Endometrial microvascular endothelial cells (primary cell): ENCODE data around the gene TMEFF2. TPM values are rescaled to one million over a fixed set of nuclear protein-coding genes. Genes with fewer than 3 reads are reported as not detected.

Experiments
- in situ Hi-C: cut with HindIII; loops from 2 replicates; pipeline ENCODE4 v1.10.0; 2017; ENCODE audit warnings: low sequenced_read_pairs, low pct_unique_long_range_greater_than_20kb; ENCODE audit errors: inconsistent ontology term
- total RNA-seq: library from RNA; depleted of rRNA; stranded (reverse); fragments of >200 nt; gene quantifications from one replicate; pipeline ENCODE4 v1.2.3, GENCODE V29; 2015; ENCODE audit errors: inconsistent ontology term

TMEFF2 gene
- total RNA-seq, 1 donor from 2014 or later = not detected

DNA sequence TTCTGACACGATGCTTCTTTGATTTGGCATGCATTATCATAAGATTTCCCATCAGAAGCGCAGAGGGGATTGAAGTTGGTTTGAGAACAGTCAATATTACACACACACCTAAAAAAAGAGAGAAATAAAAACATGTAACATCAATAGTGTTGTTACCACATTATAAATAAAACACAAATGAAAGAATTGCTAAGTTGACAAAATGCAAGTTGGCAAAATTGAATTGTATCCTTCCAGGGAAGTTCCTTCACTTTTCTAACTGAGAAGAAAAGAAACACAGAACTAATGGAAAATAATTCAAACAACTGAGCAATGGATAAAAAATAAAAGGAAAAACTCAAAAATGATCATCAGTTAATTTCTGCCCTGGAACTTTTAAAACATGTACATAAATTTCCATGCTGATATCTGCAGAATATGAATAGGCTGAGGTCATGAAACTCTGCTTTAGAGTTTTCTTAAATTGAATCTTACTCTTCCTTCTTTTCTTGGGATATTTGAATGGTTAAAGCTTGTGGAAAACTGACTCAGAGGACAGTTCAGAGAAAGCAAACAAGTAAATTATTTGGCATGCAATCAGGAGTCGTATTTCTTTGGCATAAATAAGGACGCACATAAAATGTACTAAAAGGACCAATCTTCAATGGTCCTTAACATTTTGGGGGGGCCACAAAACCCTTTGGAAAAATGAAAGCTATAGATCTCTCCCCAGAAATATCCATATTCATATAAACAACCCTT is 195.5 kb downstream of the TMEFF2 start:
- in situ Hi-C loops = no loop called here

DNA sequence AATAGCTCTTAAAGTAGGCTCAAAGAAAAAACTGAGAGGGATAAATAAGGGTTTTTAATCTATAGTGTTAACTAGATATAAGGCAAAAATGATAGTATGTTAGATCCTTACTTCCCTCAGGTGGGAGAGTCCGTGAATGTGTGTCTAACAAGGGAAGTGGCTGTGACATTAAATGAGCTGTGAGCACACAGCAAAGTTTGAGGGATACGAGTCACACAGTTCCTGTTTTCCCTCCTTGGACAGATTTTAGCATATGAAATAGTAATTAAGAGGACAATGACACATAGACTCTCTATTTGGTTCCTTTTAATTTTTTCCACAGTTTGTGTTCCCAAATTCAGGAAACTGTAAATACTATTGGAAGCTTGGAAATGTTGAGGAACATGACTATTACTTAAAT is 199.4 kb downstream of the TMEFF2 start:
- in situ Hi-C loops = no loop called here

DNA sequence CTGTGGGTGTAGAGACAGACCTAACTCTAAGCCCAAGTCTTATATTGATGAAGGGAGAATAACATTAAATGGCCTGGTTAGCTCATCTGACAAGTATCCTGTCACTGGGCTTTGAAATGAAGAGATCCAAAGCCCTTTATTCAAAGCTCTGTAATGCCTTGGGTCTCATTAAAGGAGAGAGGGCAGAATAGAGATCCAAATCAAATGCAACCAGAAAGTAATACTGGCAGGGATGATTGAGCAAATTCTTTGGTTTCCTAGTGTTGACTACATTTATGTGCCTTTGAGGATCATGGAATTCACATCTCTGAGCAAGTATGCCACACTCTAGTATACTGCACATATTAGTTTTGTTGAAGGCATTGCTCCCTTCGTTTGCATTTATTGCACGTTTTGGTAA is 200.0 kb downstream of the TMEFF2 start:
- in situ Hi-C loops = no loop called here

DNA sequence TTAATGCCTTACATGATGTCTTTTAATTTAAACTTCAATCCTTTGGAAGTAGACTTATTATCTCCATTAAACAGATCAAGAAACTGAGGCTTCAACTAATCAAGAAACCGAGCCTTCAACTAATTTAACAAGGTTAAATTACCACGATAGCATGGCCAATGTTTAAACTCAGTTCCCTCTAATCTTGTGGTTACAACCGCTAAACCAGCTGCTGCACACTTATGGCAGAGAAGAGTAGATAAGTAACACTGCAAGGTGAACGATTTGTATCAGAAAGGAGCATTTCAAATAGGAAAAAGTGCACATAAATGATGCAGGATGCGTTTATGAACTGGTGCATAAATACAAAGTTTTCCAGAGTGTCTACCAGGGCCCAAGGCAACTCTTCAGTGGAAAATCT is 203.3 kb downstream of the TMEFF2 start:
- in situ Hi-C loops = no loop called here

DNA sequence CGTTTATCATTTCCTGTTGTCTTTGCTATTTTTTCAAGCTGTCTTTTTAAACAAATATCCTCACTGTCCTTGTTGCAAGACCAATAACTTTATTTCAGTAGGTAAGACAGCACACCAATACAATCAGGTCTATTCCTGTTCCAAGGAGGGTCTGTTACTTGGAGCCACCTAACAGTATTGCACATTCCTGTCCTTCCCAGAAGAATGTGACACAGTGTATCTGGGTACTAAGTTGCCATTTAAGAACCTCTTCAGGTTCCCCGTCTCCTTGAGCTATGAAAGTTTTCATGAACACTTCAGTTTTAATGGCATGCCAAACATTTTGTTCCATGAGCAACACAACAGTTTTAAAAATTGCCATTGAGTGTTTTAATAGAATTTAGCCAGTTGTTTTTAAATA is 209.0 kb downstream of the TMEFF2 start:
- in situ Hi-C loops = no loop called here

DNA sequence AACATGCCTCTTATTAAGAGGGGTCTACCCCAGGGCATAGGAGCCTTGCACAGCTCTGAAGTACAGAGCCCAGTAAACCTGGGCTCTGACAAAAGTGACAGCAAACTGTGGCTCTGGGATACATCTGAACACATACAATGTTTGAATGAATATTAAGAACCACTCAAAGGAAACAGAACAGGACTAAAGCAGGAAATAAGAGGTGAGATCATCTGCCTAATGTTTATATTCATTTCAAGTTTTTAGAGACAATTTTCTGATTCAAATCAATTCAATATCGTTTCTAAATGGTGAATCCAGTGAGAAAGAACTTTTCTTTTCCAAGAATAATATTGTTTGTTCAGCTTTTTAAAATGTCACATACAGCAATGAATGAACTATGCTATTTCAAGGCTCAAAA is 211.1 kb downstream of the TMEFF2 start:
- in situ Hi-C loops = no loop called here

DNA sequence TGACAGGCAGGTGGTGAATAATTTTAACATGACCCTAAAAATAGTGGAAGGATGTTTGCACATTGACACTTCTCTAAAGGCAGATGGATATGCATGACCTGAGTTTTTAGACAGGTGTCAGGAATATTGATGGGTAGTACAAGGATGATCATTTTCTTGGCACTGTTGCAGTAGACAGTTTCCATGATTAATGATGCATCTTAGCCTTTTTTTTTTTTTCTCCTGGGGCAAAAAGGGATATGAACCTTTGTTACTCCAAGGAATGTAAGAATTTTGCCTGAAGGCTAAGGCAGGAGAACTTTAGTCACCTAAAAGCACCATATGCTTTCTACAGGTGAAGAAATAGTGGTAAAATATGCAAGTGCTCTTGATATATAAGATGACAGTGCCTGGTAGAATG is 211.5 kb downstream of the TMEFF2 start:
- in situ Hi-C loops = no loop called here

DNA sequence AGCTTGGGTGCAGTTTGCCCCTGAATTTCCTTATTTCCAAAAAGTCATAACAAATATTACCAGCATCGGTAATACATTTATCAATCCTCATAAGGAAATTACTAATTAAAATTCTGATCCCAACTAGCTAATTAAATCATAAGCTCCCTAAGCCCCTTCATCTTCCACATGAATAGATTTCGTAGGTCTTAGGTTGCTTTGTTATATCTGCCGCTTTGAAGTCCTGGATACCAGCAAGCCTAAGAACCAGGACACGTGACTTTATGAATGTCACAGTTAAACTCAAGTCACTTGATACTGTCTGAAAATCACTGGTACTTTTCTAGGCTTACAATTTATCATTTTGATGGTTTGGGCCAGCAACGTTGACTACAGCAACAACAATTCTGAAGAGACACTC is 213.0 kb downstream of the TMEFF2 start:
- in situ Hi-C loops = no loop called here

DNA sequence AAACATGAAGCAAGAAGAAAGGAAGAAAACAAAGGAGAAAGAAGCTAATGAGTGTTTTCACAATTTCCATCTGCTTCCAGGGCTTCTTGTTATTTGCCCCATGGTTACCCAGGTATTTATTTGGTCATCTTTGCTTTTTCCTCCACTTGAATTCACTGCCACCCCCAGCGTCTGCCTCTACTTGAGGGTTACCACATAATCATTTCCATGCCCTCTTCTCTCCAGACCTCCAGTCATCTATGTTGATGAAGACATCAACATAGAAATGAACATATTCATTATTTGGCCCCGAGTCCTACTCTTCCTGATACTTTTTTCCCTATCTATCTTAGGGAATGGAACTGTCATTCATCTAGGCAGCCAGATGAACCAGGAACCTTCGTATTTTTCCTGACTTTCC is 214.2 kb downstream of the TMEFF2 start:
- in situ Hi-C loops = no loop called here

DNA sequence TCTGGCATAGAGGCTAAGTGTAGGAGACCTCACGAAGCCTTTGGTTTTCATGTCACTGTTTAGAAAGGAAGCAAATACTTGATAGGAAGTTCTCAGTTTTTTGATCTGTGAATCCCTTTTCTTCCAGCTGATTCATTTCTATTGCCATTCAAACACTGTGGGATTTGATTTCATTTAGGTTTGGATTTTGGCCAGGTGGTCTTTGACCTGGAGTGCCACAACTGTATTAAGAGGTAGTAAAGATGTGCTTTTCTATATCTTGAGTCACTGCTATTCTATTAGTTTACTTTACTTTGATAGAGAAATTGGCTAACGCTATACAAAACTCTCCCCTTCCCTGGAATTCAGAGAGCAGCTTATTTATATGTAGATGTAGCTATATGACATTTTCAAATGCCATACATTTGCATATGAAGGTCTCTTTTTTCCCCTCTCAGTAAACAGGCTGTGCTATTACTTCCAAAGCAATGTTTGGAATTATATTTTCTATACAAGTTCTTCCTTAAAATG is 215.5 kb downstream of the TMEFF2 start:
- in situ Hi-C loops = no loop called here

DNA sequence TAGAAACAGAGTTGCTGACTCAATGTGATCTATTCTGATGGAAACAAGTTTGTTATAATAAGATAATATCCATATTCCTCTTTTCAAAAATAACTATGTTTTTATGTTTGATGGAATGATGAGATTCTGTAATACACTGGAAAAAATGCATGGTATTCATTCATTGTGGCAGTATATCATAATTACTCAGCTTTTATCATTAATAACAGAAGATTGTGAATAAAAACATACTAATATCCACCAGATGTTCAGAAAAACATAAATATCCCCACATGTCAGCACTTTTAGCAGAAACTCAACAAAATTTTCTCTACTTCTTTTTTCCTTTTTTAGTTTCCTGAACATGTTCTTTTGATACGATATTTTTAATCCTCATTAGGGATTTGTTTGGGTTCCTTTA is 217.0 kb downstream of the TMEFF2 start:
- in situ Hi-C loops = no loop called here

DNA sequence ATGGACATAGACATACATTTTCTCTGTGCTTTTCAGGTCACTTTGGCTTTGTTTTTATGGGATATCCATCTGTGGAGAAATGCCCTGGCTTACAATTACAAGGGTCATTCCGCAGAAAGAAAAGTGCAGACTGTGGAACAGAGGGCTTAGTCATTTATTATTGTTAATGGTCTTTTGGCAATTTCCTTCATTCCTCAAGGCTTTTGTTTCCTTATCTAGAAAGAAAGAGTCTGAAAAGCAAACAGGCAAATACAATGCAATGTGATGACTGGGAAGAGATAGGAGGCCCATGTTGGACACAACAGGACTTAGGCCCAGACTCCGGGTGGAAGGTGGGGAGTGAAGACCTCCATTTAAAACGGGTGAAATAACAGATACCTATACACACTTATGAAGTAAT is 218.3 kb downstream of the TMEFF2 start:
- in situ Hi-C loops = no loop called here

DNA sequence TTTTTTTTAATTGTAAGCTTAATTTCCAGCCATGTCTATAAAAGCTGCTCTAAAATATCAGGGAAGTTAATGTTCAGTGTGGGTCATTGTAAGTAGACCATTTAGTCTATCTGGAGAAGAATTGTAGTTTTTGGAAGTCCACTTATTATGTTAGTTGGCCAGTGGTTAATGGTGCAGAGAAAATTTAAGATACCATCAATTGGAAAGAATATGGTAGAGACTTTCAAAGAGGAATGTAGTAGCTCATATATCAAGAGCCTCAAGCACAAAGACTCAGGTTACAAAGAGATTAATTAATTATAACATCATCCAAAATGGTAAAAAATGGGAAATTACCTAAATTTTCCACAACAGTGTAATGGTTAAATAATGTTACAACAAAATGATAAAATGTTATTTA is 220.1 kb downstream of the TMEFF2 start:
- in situ Hi-C loops = no loop called here

DNA sequence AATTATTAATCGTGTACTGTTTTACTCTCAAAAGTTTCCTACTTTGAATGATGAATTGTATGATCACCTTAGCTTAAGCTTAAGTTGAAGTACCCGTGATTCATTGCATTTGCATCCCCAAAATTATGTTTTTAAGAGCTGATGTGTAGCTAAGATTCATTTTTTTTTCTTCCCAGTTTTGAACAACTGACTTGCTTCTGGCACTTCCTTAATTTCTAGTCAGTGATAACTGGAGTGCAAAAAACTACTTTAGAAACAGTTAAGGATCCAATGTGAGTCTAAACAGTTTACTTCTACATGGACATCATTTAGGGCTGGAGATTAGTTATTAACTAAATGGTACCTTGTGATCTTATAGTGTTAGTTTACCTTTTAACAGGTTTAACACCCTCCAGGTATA is 223.9 kb downstream of the TMEFF2 start:
- in situ Hi-C loops = no loop called here

DNA sequence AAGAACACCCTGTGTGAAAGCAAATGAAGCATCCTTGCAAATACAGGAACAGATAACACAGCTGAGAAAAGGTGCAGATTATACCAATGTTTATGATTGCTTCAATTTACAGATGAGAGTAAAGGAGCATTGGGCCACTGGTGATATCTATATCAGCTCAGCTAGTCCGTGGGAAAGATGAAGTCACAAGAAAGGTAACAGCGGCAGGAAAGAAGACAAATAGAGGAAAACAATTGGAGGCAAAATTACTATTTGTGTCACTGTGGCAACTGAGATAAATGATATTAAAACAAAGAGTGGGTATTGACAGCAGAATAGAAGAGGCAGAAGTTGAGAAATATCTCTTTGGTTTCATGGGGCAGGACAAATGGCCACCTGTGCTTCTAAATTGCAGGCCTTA is 226.6 kb downstream of the TMEFF2 start:
- in situ Hi-C loops = no loop called here

DNA sequence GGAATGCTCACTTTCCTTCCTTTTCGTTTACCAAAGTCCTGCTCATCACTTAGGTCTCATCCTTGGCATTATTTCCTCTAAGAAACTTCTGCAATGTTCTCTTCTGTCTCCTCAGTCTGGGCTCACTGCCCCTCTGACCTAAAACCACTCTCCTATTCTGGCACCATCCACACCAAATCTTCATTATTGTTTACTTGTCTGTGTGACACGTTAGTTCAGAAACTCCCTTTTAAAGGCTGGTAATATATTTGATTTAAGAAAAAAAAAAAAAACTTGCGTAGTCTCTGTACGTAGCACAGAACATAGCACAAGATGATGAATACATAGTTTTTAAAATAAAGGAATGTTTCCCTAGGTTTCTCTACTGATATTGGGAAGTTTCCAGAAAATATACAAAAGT is 229.0 kb downstream of the TMEFF2 start:
- in situ Hi-C loops = no loop called here

DNA sequence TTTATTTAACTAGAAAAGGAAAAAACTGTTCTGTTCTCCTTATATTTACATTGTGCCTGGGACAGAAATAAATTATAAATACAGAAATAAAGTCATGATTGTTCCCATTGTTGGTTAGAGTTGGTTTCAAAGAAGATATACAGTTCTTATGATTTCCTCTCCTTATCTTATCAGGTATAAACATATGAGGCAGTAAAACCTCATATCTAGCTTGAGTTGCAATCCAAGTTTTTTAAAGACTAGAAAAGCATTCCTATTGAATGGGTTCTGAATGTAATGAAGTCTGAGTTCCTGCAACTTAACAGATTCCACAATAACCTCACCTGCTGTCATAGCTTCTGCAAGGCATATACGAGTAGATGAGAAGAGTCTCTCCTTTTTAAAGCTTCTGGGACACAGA is 233.2 kb downstream of the TMEFF2 start:
- in situ Hi-C loops = no loop called here

DNA sequence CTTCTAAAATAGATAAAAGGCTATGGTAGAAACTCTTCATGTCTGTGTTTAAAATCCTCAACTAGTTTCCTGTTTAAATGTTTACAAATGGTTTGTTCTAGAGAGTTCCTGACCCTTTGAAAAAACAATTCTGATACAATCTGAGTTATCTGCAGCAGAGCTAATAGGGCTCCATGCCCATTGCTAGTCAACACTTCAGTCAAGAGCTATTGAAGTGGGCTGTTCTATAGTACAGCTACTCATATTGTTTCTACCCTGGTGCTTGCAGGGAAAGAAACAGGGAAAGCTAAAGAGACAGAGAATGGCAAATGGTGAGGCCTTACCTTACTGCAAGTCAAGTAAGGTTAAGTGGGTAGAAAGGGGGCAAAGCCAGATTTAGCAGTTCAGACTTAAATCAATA is 235.5 kb downstream of the TMEFF2 start:
- in situ Hi-C loops = no loop called here

DNA sequence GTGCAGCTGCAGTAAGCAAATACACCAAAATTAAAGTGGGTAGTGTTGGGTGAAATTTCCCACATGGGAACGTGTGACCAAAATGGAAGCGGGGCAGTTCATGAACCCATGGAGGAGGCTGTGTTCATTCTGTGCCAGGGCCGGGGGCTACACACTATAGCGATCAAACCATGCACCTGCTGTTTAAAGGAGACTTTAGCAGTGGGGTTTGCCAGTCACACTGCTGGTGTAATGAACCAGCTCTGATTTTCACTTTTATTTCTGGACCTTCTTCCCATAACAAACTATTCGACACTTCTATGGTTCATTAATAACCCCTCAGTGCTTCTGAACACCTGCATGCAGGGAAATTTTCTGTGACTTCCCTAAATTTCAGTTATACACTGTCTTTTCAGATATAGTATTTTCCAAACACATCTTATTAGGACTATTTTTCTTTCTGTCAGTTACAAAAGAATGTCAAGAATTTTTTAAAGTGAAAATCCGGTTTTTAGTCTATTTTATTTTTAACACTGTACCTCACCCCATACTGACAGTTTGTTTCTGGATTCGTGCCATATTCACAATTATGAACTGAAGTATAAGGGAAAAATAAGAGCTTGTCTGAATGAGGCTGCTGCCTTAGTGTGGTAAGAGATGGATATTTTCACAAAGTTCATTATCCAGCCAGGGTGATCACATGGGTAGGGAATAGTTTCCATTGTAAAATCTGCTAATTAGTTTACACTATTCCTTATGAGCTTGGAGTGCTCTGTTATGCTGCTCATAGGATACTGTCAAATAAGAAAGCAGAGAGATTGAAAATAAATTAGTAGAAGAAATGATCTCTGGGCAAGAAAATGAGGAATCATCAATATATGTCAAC is 236.5 kb downstream of the TMEFF2 start:
- in situ Hi-C loops = no loop called here

DNA sequence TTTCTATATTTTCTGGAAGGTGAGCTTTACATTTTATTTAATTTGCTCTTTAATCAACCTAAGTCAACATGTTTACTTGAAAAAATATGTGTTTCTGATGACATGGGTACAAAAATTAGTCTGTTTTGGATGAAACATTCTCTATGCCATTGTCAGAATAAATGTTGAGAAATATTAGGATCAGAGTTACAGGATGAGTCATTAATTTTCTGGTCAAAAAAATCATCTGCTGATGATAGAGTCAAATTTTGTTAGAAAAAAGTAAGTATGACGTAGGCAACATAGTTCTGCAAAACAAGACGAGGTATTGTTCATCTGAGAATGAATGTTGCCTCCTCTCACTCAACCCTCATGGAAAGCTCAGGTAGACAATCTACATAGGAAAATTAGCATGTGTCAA is 240.3 kb downstream of the TMEFF2 start:
- in situ Hi-C loops = no loop called here
